Caco-2 (cell line): ENCODE data around the gene DHRS4. TPM values are rescaled to one million over a fixed set of nuclear protein-coding genes. Genes with fewer than 3 reads are reported as not detected.

Experiments
- Bru-seq: library from RNA; stranded (reverse); fragments of 400-500 nt; gene quantifications from one replicate; lab custom pipeline; 2021; lab: Mats Ljungman, UMichigan
- BruChase-seq, 2 experiments: library from RNA; stranded (reverse); fragments of 400-500 nt; gene quantifications; one replicate each; lab custom pipeline; 2021; lab: Mats Ljungman, UMichigan
- BruUV-seq: library from RNA; stranded (reverse); fragments of 400-500 nt; replicated peaks from 2 replicates; lab custom pipeline; 2021; lab: Mats Ljungman, UMichigan
- CTCF ChIA-PET: fragments of 300-600 bp; sonication (Branson Sonifier 250); formaldehyde crosslinking; loops from one replicate; lab custom pipeline; 2022; ENCODE audit warnings: antibody characterized with exemption; lab: Charles Lee
- POLR2A ChIA-PET: fragments of 300-600 bp; sonication (Branson Sonifier 250); formaldehyde crosslinking; loops from one replicate; lab custom pipeline; 2022; ENCODE audit warnings: antibody characterized with exemption; lab: Charles Lee
- DNase-seq, 2 experiments: peaks; one replicate each; pipeline versions ENCODE4 v3.0.0 to v3.0.0-alpha.2; 2020 to 2022
- H3K27me3 ChIP-seq: replicated peaks from 2 replicates; pipeline ENCODE4 v1.6.0; 2011; ENCODE audit warnings: low read length; ENCODE audit not compliant: control insufficient read depth, insufficient read depth
- H3K36me3 ChIP-seq: 2 replicates; pipeline ENCODE4 v1.5.1; 2011; ENCODE audit warnings: low read length; ENCODE audit not compliant: control insufficient read depth, insufficient read depth
- H3K4me1 ChIP-seq: fragments of 250-450 bp; sonication (Bioruptor Pico); 2 replicates; pipeline ENCODE4 v1.5.1; 2020; ENCODE audit warnings: mild to moderate bottlenecking
- H3K4me3 ChIP-seq: 2 replicates; pipeline ENCODE4 v1.5.1; 2011; ENCODE audit warnings: low read depth, mild to moderate bottlenecking, control low read depth, low read length
- H3K9me3 ChIP-seq: fragments of 250-450 bp; sonication (Bioruptor Pico); 2 replicates; pipeline ENCODE4 v1.5.1; 2020; ENCODE audit warnings: mild to moderate bottlenecking, moderate library complexity
- H3K27ac Mint-ChIP-seq: one replicate; pipeline ENCODE4 v1.8.0; 2022; ENCODE audit warnings: mixed read lengths; ENCODE audit not compliant: unreplicated experiment
- H3K27me3 Mint-ChIP-seq: one replicate; pipeline ENCODE4 v1.8.0; 2022; ENCODE audit warnings: mixed read lengths; ENCODE audit not compliant: insufficient read depth, unreplicated experiment
- H3K36me3 Mint-ChIP-seq: one replicate; pipeline ENCODE4 v1.8.0; 2022; ENCODE audit warnings: mild to moderate bottlenecking, mixed read lengths; ENCODE audit not compliant: insufficient read depth, unreplicated experiment
- H3K4me1 Mint-ChIP-seq: one replicate; pipeline ENCODE4 v1.8.0; 2022; ENCODE audit warnings: low read depth, mixed read lengths; ENCODE audit not compliant: unreplicated experiment
- H3K4me3 Mint-ChIP-seq: one replicate; pipeline ENCODE4 v1.8.0; 2022; ENCODE audit warnings: mild to moderate bottlenecking, moderate library complexity, mixed read lengths; ENCODE audit not compliant: unreplicated experiment
- H3K9me3 Mint-ChIP-seq: one replicate; pipeline ENCODE4 v1.8.0; 2022; ENCODE audit warnings: mixed read lengths; ENCODE audit not compliant: unreplicated experiment
- intact Hi-C: fragments of 100-400 bp; cut with micrococcal nuclease; formaldehyde crosslinking; loops from one replicate; pipeline ENCODE4 v1.10.0; 2022; ENCODE audit not compliant: unreplicated experiment
- long read RNA-seq: library from polyadenylated mRNA; stranded (forward); transcript quantifications from one replicate; pipeline ENCODE4 v2.0.0, GENCODE V29; 2022
- total RNA-seq: library from RNA; stranded (reverse); gene quantifications from 2 replicates; pipeline ENCODE4 v1.2.3, GENCODE V29; 2022
- TF ChIP-seq, protein P1 (sequence below), 2 experiments: fragments of 200-600 bp in 1 of 2; IDR thresholded peaks; 1 replicate in 1 of 2; 2 replicates in 1 of 2; pipeline versions ENCODE4 v1.5.1 to v1.8.0; 2011 to 2022; ENCODE audit warnings: antibody characterized with exemption in 1 of 2, control low read depth in 1 of 2, inconsistent platforms in 1 of 2, low read depth in 1 of 2, low read length in 1 of 2, mild to moderate bottlenecking in 1 of 2, moderate library complexity in 1 of 2; ENCODE audit not compliant: insufficient read depth in 1 of 2, severe bottlenecking in 1 of 2, unreplicated experiment in 1 of 2

The DHRS4 gene
- total RNA-seq: 8.0 and 8.6 TPM in 2 replicates
- Bru-seq, nascent RNA: percentile 54 among the genes with signal in this experiment
- percentile 48 among the genes with signal in this experiment for BruChase-seq, experiment 1, labeled RNA remaining after a 2-hour chase
- percentile 47 among the genes with signal in this experiment for BruChase-seq, experiment 2, labeled RNA remaining after a 6-hour chase
- long read RNA-seq, transcript DHRS4-201 (8 exons, 1,443 nt): major isoform, 8 of 17 reads
- long read RNA-seq, partial matches to known transcripts: 1 of 17 reads
- long read RNA-seq, other reads (novel, unspliced or antisense): 4 of 17 reads

DNA sequence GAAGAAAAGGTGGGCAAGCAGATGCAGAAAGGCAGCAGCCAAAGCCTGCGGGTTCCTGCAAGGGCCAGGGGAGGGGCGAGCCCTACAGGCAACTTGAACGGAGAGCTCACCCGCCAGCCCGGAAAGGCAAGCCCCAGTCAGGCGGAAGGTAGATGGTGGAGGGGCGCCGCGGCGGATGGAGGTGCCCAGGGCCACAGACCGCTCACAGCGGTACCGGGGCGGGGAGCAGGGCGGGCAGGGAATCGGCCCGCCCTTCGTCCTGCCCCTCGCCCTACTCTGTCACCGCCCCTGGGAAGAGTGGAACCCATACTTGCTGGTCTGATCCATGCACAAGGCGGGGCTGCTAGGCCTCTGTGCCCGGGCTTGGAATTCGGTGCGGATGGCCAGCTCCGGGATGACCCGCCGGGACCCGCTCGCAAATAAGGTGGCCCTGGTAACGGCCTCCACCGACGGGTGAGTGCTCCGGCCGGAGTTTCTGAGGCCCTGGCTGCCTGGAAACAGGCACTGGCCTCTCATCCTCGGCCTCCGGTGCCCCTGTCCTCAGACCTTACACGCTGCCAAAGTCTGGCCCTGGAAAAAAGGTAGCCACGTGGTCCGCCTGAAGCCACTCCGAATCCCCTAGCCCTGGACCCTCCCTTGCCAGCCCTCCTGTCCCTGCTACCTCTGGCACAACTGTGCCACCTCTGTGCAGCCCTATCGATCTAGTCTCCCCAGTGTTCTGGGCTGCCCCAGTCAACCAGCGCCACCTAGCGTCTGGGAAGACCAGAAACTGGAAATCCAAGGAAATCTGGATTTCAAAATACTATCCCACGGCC is at the start of gene DHRS4:
Gene DHRS4, plus strand, starts transcription at position 307 of the 815 bp plus-strand sequence. Its CDS starts 19 bp downstream, at position 326.
- H3K4me3 Mint-ChIP-seq: peak within 1 kb of the TSS; percentile 96

GRCh38 chr14:23910101-23910875 is 43.3 kb upstream of the DHRS4 start:
- intact Hi-C loops: loop anchor here (1.0 kb wide), 5 partner anchors 141 to 321 kb away; no protein-coding TSS in a partner anchor
- H3K4me3 ChIP-seq: no peak overlapping the region
- no peaks in the 10 kb centered on the region for H3K36me3 ChIP-seq
- POLR2A ChIA-PET: no interaction called here
- Mint-ChIP-seq H3K27me3 (peaks cover 15% of the 10 kb centered on the region), H3K4me3 (no peak overlapping the region), H3K36me3 (peaks cover 6% of the 10 kb centered on the region), H3K9me3 (no peaks in the 10 kb centered on the region), H3K27ac (no peak overlapping the region), H3K4me1 (no peaks in the 10 kb centered on the region)
- no peaks in the 10 kb centered on the region for H3K4me1 ChIP-seq
- no peaks in the 10 kb centered on the region for H3K9me3 ChIP-seq
- CTCF ChIA-PET: interaction anchor here (0.6 to 2.4 kb wide), 21 partner anchors 10 to 343 kb away, joined by 3 to 55 read pairs (median 4); partner anchors contain the start of gene AP1G2
- TF ChIP-seq, protein P1, sequence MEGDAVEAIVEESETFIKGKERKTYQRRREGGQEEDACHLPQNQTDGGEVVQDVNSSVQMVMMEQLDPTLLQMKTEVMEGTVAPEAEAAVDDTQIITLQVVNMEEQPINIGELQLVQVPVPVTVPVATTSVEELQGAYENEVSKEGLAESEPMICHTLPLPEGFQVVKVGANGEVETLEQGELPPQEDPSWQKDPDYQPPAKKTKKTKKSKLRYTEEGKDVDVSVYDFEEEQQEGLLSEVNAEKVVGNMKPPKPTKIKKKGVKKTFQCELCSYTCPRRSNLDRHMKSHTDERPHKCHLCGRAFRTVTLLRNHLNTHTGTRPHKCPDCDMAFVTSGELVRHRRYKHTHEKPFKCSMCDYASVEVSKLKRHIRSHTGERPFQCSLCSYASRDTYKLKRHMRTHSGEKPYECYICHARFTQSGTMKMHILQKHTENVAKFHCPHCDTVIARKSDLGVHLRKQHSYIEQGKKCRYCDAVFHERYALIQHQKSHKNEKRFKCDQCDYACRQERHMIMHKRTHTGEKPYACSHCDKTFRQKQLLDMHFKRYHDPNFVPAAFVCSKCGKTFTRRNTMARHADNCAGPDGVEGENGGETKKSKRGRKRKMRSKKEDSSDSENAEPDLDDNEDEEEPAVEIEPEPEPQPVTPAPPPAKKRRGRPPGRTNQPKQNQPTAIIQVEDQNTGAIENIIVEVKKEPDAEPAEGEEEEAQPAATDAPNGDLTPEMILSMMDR (IDR thresholded peaks at IDR 0.05; ENCODE audit: insufficient read depth in 1 of 2, low read depth in 1 of 2, low read length in 1 of 2, severe bottlenecking in 1 of 2, unreplicated experiment in 1 of 2): peak; percentile 81 to 84
- peak; percentile 63 to 76 for DNase-seq
- no TSS peak for BruUV-seq
- H3K27me3 ChIP-seq: no peaks in the 10 kb centered on the region

More for the DNA sequence above, at the start of gene DHRS4:
- H3K9me3 Mint-ChIP-seq: peaks cover 10% of the 10 kb centered on the region
- TF ChIP-seq, protein P1 (IDR thresholded peaks at IDR 0.05; ENCODE audit: insufficient read depth in 1 of 2, low read depth in 1 of 2, low read length in 1 of 2, severe bottlenecking in 1 of 2, unreplicated experiment in 1 of 2): peak; percentile 91 to 92
- Histone ChIP-seq H3K4me1 (no peaks in the 10 kb centered on the region), H3K36me3 (no peaks in the 10 kb centered on the region; the same call in 1 of the 2 replicates), H3K9me3 (no peaks in the 10 kb centered on the region), H3K4me3 (peak within 1 kb of the TSS; percentile 76), H3K27me3 (no peaks in the 10 kb centered on the region)
- H3K27ac Mint-ChIP-seq: peak within 1 kb of the TSS; percentile 86
- TSS peak; percentile 53 for BruUV-seq
- no peaks in the 10 kb centered on the region for H3K4me1 Mint-ChIP-seq
- intact Hi-C loops: loop anchor here (1.0 kb wide), 2 partner anchors 226 to 364 kb away; no protein-coding TSS in a partner anchor
- H3K27me3 Mint-ChIP-seq: no peaks in the 10 kb centered on the region
- DNase-seq: peak; percentile 80 to 83
- ChIA-PET CTCF (interaction anchor here (1.2 kb wide), 1 partner anchor 188 kb away, joined by 4 read pairs; the partner anchor contains the start of gene EMC9), POLR2A (no interaction called here)
- peaks cover 5% of the 10 kb centered on the region for H3K36me3 Mint-ChIP-seq
